OCI-M2 (cell line): Measurements from ENCODE around the gene DLX4.

Experiments
- DNase-seq: peaks from one replicate; lab custom pipeline; 2025; ENCODE audit not compliant: unreplicated experiment; lab: John Stamatoyannopoulos, UW

DLX4 gene

GRCh38 chr17:49969134-49969759, at the start of gene DLX4:
TSS of gene DLX4 (plus strand) at chr17:49969190. CDS start at chr17:49969469, 279 bp downstream.
- no peak for DNase-seq

GRCh38 chr17:49920030-49920769, 48.8 kb upstream of the DLX4 start:
- DNase-seq = no peak

DNA sequence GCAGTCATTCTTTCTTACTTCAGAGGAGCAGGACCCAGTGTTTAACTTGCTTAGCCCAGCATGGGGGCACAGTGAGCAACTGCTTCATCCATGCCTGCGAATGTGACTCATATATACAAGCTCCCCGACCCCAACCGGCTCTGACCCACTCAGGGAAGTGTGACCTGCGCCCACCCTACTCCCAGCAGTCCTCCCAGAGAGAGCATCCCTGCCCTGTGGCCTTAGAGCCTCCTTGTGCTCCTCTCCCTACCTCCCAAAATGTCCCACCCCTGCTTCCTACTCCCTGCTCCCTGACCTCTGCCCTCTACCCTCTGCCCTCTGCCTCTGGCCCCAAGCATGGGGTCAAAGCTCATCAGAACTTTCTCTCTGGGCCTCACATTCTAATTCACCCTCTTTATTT, 46.9 kb upstream of the DLX4 start:
- no peak for DNase-seq

- DNase-seq = no peak
Measured at GRCh38 chr17:49924116-49924515, 44.9 kb upstream of the DLX4 start.

DNA sequence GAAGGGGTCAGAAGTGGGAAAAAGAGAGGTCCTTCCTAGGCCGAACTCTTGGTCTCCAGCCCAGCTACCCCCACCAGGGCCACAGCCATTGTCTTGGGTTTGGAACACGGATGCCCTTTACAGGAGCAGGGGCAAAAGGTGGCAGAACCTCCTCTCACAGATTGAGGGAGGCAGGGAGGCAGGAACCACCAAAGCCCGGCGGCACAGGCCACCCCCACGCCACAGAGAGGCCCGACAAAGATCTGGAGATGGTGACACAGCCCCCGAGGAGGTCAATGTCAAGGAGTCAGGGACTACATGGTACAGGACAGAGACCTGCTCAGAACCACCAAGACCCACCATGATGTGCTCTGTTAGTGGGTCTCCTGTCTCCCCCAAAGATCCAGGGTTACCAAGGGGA, 44.4 kb upstream of the DLX4 start:
- no peak for DNase-seq

GRCh38 chr17:49925921-49926320, 43.1 kb upstream of the DLX4 start:
- DNase-seq = no peak

DNA sequence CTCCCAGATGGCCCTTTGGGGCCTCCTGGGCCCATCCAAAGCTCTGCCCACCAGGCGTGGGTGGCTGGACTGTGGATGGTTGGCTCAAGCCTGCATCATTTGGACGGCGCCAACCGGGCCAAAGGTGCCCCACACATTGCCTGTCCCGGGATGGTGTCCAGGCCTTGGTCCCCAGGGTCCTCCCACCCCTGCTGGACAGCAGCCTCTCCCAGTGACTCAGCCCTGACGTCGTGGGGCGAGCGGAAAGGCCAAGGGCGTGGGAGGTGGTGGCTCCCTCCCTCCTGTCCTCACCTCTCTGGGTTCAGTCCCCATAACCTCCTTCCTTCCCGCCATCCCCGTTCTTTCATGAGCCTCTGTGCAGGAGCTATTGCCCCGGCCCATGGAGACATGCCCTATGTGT, 42.1 kb upstream of the DLX4 start:
- no peak for DNase-seq

DNA sequence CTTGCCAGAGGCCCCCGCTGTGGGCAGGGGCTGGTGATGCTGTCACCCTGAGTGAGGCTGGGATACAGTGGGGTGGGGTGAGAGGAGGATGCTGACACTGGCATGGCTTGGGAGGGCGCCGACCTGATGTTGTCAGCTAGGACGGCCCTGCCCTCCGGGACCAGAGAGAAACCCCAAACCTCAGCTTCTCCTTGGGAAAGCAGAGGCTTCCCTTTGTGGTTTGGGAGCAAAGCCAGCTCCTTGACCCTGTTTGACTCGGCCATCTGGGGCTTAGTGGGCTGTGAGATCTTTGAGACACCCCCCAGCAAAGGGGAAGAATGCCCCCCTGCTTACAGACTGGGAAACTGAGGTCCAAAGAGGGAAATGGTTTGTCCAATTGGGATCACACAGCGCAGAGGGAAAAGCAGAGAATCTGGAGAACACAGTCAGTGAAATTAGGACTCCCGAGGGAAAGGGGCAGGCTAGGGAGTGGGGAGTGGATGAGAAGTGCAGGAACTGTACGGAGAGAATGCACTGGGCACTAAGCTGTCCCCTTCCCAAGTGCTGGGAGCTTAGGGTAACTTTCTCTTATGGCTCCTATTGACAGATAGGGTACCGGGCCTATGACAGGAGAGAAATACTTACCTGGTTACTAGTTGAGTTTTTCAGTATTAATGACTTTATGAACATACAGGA, 40.7 kb upstream of the DLX4 start:
- no peak for DNase-seq

DNA sequence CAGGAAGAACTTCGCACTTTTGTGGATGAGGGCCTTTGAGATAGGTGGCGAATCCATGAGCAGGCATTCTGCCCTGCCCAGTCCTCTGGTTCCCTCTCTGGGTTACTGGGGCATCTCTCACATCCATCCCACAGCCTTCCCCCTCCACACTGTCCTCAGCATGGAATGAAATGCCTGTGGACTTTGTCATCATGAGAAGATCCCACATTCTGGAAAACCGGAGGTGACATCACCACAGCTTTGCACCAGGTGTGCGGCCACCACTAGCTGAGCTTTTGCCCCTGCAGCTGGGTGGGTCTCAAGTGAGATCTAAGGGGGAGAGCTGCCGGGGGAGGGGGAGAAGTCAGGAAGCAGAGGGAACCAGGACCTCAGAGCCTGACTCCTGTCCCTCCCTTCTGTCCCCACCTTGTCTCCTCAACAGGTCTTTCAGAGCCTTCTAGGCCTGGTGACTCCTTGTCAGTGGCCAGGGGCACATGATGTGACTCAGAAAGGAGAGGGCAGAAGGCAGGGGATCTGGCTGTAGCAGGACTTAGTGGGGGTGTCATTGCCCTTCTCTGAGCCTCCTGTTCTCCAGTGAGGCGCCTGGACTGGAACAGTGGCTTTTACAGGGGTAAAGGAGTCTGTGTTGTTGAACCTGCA, 40.0 kb upstream of the DLX4 start:
- no peak for DNase-seq

- no peak for DNase-seq
Measured at GRCh38 chr17:49930880-49931279, 38.1 kb upstream of the DLX4 start.

- DNase-seq = no peak
Measured at GRCh38 chr17:49931416-49932137, 37.4 kb upstream of the DLX4 start.

- DNase-seq = no peak
Measured at GRCh38 chr17:49932138-49932723, 36.8 kb upstream of the DLX4 start.

DNA sequence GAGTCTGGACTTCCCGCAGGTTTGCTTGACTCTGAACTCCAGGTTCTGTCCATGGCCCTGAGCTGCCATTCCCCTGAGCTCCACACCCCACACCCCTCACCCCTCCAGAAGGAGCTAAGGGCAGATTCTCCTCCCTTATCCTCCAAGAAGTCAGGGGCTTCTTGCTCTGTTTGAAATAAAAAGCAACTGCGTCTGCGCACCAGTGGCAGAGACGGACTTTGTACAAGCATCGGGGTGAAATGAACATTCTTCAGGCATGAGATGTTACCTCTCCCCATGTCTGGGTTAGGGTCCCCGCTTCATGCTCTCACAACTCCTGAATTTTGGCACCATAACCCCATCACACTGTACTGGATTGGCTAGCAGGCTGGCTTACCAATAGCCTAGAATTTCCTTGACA, 36.1 kb upstream of the DLX4 start:
- no peak for DNase-seq

DNA sequence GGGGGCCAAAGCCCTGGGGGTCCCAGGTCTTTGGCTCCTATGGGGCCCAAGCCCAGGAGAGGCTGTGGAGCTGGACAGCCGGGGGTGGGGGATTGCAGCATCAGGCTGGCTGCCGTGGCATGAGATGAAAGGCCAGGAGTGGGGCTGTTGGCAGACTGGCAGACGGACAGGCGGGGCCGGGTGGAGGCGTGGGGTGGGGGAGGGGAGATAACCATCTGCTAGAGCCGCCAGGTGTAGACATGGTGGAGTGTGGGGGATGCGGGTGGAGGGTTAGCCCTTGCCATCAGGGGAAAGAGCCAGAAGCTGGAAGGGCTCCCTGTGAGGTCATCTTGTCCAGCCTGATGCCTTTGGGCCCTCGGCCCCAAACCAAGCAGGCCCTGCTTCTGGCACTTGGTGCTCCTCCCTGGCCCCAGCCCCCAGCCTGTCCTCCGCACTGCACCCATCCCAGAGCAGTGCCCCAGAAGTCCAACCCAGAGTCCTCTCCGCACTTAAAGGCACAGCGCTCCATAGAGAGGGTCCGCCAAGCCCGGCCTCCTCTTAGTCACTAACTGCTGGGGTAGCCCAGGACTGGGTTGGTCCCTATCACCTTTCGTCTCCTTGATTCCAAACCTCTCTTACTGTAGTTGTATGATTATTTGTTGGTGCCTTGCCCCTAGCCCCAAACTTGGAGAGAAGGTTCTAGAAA, 33.3 kb upstream of the DLX4 start:
- no peak for DNase-seq

- DNase-seq = no peak
Measured at GRCh38 chr17:49936386-49936785, 32.6 kb upstream of the DLX4 start.

DNA sequence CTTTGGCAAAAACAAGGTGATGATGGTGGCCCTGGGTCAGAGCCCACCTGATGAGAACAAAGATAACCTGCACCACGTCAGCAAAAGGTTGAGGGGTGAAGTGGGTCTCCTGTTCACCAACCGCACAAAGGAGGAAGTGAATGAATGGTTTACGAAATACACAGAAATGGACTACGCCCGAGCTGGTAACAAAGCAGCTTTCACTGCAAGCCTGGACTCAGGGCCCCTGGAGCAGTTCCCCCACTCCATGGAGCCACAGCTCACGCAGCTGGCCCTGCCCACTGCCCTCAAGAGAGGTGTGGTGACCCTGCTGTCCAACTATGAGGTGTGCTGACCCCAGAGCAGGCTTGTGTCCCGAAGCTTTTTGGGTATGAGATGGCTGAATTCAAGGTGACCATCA, 29.7 kb upstream of the DLX4 start:
- DNase-seq = no peak

GRCh38 chr17:49941427-49941826, 27.6 kb upstream of the DLX4 start:
- DNase-seq = no peak

DNA sequence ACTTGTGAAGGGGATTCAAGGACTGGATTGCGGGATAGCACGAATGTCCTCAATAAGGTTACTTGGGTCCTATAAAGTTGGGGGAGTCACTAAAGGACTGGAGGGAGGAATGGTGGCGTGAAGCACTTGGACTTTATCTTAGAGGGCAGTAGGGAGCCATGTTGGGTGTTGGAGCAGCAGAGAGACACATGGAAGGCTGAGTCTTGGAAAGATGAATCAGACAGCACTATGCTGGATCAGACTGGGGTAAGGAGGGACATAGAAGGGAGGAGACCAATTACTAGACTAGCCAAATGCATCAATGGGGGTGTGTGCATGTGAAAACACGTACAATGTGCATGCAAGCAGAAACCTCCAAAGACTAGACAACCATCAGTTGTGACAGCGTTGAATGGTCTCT, 26.0 kb upstream of the DLX4 start:
- no peak for DNase-seq

DNA sequence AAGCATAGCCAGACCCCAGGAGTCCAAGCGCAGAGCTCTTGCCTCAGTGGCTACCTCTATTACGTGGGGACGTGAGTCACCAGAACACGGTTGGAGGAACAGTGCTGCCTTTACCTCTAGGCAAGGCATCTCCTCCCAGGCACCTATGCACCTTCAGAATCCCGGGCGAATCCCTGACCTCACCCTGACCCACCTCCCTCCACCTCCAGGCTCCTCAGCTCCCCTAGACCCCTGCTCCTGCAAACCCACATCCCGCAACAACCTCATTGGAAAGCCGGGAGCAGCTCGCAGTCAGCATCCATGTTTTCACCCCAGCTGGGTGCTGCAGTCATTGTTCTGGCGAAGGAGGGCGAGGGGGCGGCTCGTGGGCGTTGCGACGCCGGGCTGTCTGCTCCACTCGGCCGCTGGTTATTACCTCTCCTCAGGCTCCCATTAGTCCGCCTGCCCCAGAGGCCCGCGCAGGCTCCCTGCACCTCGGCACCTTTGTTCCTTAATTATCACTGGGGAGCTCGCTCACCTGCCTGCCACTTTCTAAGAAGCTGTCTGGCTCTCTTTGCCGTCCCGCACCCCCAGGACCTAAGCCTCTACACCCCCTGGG, 24.6 kb upstream of the DLX4 start:
- DNase-seq = no peak

DNA sequence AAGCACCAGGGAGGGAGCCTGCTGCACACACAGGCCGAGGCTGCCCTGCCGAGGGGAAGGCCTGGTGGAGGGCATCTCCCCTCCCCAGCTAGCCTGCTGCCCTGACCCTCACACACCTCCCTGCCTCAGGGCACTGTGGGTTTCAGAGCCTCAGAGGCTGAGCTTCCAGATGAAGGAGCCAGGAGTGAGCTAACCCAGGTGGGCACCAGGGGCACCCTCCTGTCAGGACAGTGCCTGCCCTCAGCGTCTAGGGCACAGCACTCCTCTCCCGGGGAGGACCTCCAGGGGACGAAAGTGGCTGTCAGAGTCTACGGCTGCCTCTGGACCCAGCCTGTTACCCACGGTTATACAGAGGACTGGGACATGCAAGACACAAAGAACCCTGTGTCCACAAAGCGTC, 22.8 kb upstream of the DLX4 start:
- no peak for DNase-seq
